Skeletal muscle tissue (tissue), 4 donors: ENCODE measurements around the gene DCAF15. TPM values are rescaled to one million over a fixed set of nuclear protein-coding genes. Genes with fewer than 3 reads are reported as not detected.

Source experiments
- H3K27ac ChIP-seq: one replicate; pipeline ENCODE4 v1.7.0; 2013; ENCODE audit warnings: mild to moderate bottlenecking, low read depth, low read length, inconsistent platforms
- H3K27me3 ChIP-seq, 3 donors: one replicate each; pipeline ENCODE4 v1.7.0; 2013; ENCODE audit warnings: low read length in 3 of 3; ENCODE audit not compliant: control insufficient read depth in 3 of 3, insufficient read depth in 3 of 3
- H3K36me3 ChIP-seq, 3 donors: one replicate each; pipeline ENCODE4 v1.7.0; 2013; ENCODE audit warnings: low read length in 3 of 3; ENCODE audit not compliant: control insufficient read depth in 3 of 3, insufficient read depth in 3 of 3
- H3K4me1 ChIP-seq, 3 donors: one replicate each; pipeline ENCODE4 v1.7.0; 2013; ENCODE audit warnings: low read length in 3 of 3, mild to moderate bottlenecking in 3 of 3; ENCODE audit not compliant: control insufficient read depth in 3 of 3, insufficient read depth in 3 of 3
- H3K4me3 ChIP-seq, 3 donors: one replicate each; pipeline ENCODE4 v1.7.0; 2013; ENCODE audit warnings: low read length in 3 of 3
- H3K9ac ChIP-seq, 3 donors: one replicate each; pipeline ENCODE4 v1.7.0; 2013; ENCODE audit warnings: low read length in 3 of 3, mild to moderate bottlenecking in 3 of 3, moderate library complexity in 2 of 3, low read depth in 1 of 3
- H3K9me3 ChIP-seq, 3 donors: one replicate each; pipeline ENCODE4 v1.7.0; 2013; ENCODE audit warnings: low read length in 3 of 3; ENCODE audit not compliant: control insufficient read depth in 3 of 3
- total RNA-seq: library from RNA; depleted of rRNA; stranded (reverse); fragments of >200 nt; gene quantifications from one replicate; pipeline ENCODE4 v1.2.3, GENCODE V29; 2014
- donor health status: Osteomylitis.

Gene DCAF15
- total RNA-seq = 6.3 TPM

DNA sequence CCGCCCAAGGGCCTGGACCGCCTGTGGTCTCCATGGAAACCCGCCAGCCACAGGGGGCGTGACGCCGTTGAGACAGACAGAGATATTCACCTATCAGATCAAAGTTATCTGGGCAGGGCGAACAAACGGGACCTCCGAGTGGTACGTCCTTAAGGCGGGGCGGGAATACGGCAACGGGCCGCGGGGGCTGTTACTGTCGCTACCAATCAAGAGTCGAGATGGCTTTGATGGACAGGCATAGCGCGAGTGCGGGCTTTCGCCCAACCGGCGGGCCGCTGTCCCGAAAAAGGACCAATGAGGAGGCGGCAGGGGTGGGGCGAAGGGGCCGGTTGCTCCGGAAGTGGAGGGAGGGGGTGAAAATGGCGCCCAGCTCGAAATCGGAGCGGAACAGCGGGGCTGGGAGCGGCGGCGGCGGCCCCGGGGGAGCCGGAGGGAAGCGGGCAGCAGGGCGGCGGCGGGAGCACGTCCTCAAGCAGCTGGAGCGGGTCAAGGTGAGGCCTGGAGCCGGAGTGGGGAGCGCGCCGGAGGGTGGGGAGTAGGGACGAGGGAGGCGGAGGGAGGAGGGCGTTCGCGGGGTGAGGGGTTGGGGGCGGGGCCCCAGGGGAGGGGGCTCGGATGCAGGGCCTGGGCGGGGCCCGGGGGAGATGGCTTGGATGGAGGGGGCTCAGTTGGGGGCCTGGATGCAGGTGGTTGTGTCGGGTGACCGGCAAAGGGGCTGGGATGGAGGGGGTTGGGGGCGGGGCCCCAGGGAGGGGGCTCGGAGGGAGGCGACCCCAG, at the start of gene DCAF15:
Gene DCAF15, plus strand, starts transcription at position 356 of the 777 bp plus-strand sequence. Its CDS starts 4 bp downstream, at position 360.
- Histone ChIP-seq H3K9ac (peak within 1 kb of the TSS; percentile 72 to 87 (median 81)), H3K27me3 (no peaks in the 10 kb centered on the region), H3K27ac (peak within 1 kb of the TSS; percentile 76), H3K9me3 (no peaks in the 10 kb centered on the region), H3K4me1 (peaks cover 16 to 37% (median 32%) of the 10 kb centered on the region in 3 donors), H3K4me3 (peak within 1 kb of the TSS; percentile 82 to 86 (median 83)), H3K36me3 (peaks cover 15 to 26% (median 22%) of the 10 kb centered on the region in 3 donors)

DNA sequence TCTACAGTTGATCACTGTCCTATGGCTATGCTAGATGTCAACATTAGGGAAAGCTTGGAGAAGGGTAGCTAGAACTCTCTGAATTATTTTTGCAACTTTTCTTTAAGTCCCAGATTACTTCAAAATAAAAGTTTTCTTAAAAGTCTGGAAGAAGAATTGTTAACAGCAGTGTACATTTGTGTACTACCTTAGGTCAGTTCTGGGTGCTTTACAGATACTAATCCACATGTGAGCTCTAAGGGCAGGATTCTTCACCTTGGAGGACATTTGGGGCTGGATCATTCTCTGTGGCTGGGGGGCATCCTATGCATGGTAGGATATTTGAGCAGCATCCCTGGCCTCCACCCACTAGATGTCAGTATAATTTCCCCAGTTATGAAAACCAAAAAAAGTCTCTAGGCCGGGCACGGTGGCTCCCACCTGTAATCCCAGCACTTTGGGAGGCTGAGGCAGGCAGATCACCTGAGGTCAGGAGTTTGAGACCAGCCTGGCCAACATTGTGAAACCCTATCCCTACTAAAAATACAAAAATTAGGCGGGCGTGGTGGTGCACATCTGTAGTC, 49.2 kb upstream of the DCAF15 start:
- Histone ChIP-seq H3K27ac (no peak overlapping the region), H3K9ac (no peak overlapping the region), H3K4me1 (peaks cover 12 to 14% (median 13%) of the 10 kb centered on the region in 3 donors), H3K36me3 (no peaks in the 10 kb centered on the region), H3K4me3 (no peak overlapping the region), H3K9me3 (no peaks in the 10 kb centered on the region), H3K27me3 (no peaks in the 10 kb centered on the region)

- no peak within 1 kb of the TSS for H3K27ac ChIP-seq
- peak within 1 kb of the TSS; percentile 80 to 89 (median 81) for H3K9ac ChIP-seq
These were observed 46.4 kb upstream of the DCAF15 start, which contains the start of the genes BRME1 and CC2D1A for GRCh38 chr19:13905634-13906520. Gene BRME1 (minus strand): TSS chr19:13906117. CDS start chr19:13904892, 1,225 bp downstream. Gene CC2D1A (plus strand): TSS chr19:13906201. CDS start chr19:13906442, 241 bp downstream.

GRCh38 chr19:13906521-13906904, 45.8 kb upstream of the DCAF15 start:
- Histone ChIP-seq H3K27me3 (no peaks in the 10 kb centered on the region), H3K4me1 (peaks cover 12 to 14% (median 13%) of the 10 kb centered on the region in 3 donors), H3K9ac (peak overlapping the region; percentile 80 to 89 (median 81)), H3K27ac (no peak overlapping the region), H3K4me3 (peak overlapping the region; percentile 77 to 87 (median 86)), H3K36me3 (peaks cover 5 to 9% (median 8%) of the 10 kb centered on the region in 3 donors), H3K9me3 (no peaks in the 10 kb centered on the region)

More at GRCh38 chr19:13905634-13906520, 46.4 kb upstream of the DCAF15 start, which contains the start of the genes BRME1 and CC2D1A:
- Histone ChIP-seq H3K36me3 (peaks cover under 1 to 9% (median 8%) of the 10 kb centered on the region in 3 donors), H3K4me3 (peak within 1 kb of the TSS; percentile 77 to 87 (median 86)), H3K9me3 (no peaks in the 10 kb centered on the region), H3K27me3 (no peaks in the 10 kb centered on the region), H3K4me1 (peaks cover 12 to 14% (median 13%) of the 10 kb centered on the region in 3 donors)

- H3K27ac ChIP-seq = no peak overlapping the region
- peaks cover 5 to 9% (median 8%) of the 10 kb centered on the region in 3 donors for H3K36me3 ChIP-seq
- H3K27me3 ChIP-seq = no peaks in the 10 kb centered on the region
- peaks cover 12 to 14% (median 13%) of the 10 kb centered on the region in 3 donors for H3K4me1 ChIP-seq
- H3K4me3 ChIP-seq = peak overlapping the region; percentile 77 to 87 (median 86)
- H3K9ac ChIP-seq = peak overlapping the region in 2 of 3 donors; percentile 80 to 89
- no peaks in the 10 kb centered on the region for H3K9me3 ChIP-seq
These were observed 45.4 kb upstream of the DCAF15 start for GRCh38 chr19:13906910-13907309.

DNA sequence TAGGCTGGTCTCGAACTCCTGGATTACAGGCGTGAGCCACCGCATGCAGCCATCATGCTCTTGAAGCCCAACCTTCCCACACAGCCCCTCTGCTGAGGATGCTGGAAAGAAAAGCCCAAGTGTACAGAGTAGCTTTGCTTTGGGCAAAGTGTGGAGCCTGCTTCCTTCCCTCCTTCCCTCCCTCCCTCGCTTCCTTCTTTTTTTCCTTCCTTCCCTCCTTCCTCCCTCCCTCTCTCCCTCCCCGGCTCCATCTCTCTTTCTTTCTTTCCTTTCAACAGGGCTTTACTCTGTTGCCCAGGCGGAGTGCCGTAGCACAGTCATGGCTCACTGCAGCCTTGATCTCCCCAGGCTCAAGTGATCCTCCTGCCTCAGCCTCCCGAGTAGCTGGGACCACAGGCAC, 43.6 kb upstream of the DCAF15 start:
- Histone ChIP-seq H3K27ac (no peak overlapping the region), H3K9me3 (no peaks in the 10 kb centered on the region), H3K27me3 (no peaks in the 10 kb centered on the region), H3K4me3 (no peak overlapping the region), H3K4me1 (peaks cover 12 to 14% (median 13%) of the 10 kb centered on the region in 3 donors), H3K9ac (no peak overlapping the region), H3K36me3 (peaks cover 12 to 25% (median 22%) of the 10 kb centered on the region in 3 donors)

- Histone ChIP-seq H3K36me3 (peaks cover 12 to 25% (median 24%) of the 10 kb centered on the region in 3 donors), H3K9me3 (no peaks in the 10 kb centered on the region)
These were observed 42.9 kb upstream of the DCAF15 start for GRCh38 chr19:13909430-13909829.

GRCh38 chr19:13913352-13913751, 39.0 kb upstream of the DCAF15 start:
- Histone ChIP-seq H3K27ac (no peak overlapping the region), H3K27me3 (no peaks in the 10 kb centered on the region), H3K9ac (no peak overlapping the region), H3K4me1 (peaks cover 0 to 4% (median 2%) of the 10 kb centered on the region in 3 donors), H3K4me3 (no peak overlapping the region), H3K9me3 (no peaks in the 10 kb centered on the region), H3K36me3 (peaks cover 28 to 40% (median 40%) of the 10 kb centered on the region in 3 donors)

More at GRCh38 chr19:13909430-13909829, 42.9 kb upstream of the DCAF15 start:
- H3K27ac ChIP-seq = no peak overlapping the region
- no peak overlapping the region for H3K9ac ChIP-seq
- H3K4me1 ChIP-seq = peaks cover 12 to 14% (median 13%) of the 10 kb centered on the region in 3 donors
- H3K4me3 ChIP-seq = no peak overlapping the region
- no peaks in the 10 kb centered on the region for H3K27me3 ChIP-seq

- peaks cover 0 to 4% (median 2%) of the 10 kb centered on the region in 3 donors for H3K4me1 ChIP-seq
- H3K4me3 ChIP-seq = no peak overlapping the region
- peaks cover 34 to 43% (median 41%) of the 10 kb centered on the region in 3 donors for H3K36me3 ChIP-seq
- H3K27ac ChIP-seq = no peak overlapping the region
- no peak overlapping the region for H3K9ac ChIP-seq
- H3K27me3 ChIP-seq = no peaks in the 10 kb centered on the region
- no peaks in the 10 kb centered on the region for H3K9me3 ChIP-seq
These were observed 37.5 kb upstream of the DCAF15 start for GRCh38 chr19:13914777-13915176.
